Effector memory CD8-positive, alpha-beta T cell (primary cell): Measurements from ENCODE around the gene ZC3H10.
A peak's percentile ranks its signal among the peaks of the same experiment; 100 is the strongest.

Experiments
- ATAC-seq: fragments of 150-1000 bp; cut with Tn5 transposase; replicated peaks from 2 replicates; pipeline ENCODE4 v1.10.0; 2021; ENCODE audit warnings: mild to moderate bottlenecking, moderate library complexity
- DNase-seq, 3 experiments: peaks; one replicate each; pipeline ENCODE4 v3.0.0; 2021
- H3K27ac Mint-ChIP-seq, 2 donors: one replicate each; pipeline ENCODE4 v1.8.0; 2022; ENCODE audit warnings: mild to moderate bottlenecking in 2 of 2, mixed read lengths in 2 of 2, moderate library complexity in 2 of 2
- H3K27me3 Mint-ChIP-seq, 2 donors: one replicate each; pipeline ENCODE4 v1.8.0; 2022; ENCODE audit warnings: mixed read lengths in 2 of 2
- H3K36me3 Mint-ChIP-seq: one replicate; pipeline ENCODE4 v1.8.0; 2022; ENCODE audit warnings: mild to moderate bottlenecking, moderate library complexity, mixed read lengths; ENCODE audit not compliant: insufficient read depth
- H3K4me1 Mint-ChIP-seq, 2 donors: one replicate each; pipeline ENCODE4 v1.8.0; 2022; ENCODE audit warnings: low read depth in 2 of 2, mixed read lengths in 2 of 2
- H3K4me3 Mint-ChIP-seq, 2 donors: one replicate each; pipeline ENCODE4 v1.8.0; 2022; ENCODE audit warnings: mild to moderate bottlenecking in 2 of 2, mixed read lengths in 2 of 2, moderate library complexity in 2 of 2
- H3K9me3 Mint-ChIP-seq, 2 donors: one replicate each; pipeline ENCODE4 v1.8.0; 2022; ENCODE audit warnings: mixed read lengths in 2 of 2

Gene ZC3H10

GRCh38 chr12:56165369-56165768, 47.3 kb downstream of the ZC3H10 start:
- H3K27ac Mint-ChIP-seq: peak overlapping the region in 1 of 2 donors; percentile 72
- H3K4me1 Mint-ChIP-seq: peaks cover 15 to 21% of the 10 kb centered on the region in 2 donors
- H3K27me3 Mint-ChIP-seq: no peaks in the 10 kb centered on the region
- DNase-seq: no peak
- no peak overlapping the region for H3K4me3 Mint-ChIP-seq
- no peak for ATAC-seq
- no peaks in the 10 kb centered on the region for H3K9me3 Mint-ChIP-seq
- H3K36me3 Mint-ChIP-seq: peaks cover 91% of the 10 kb centered on the region

DNA sequence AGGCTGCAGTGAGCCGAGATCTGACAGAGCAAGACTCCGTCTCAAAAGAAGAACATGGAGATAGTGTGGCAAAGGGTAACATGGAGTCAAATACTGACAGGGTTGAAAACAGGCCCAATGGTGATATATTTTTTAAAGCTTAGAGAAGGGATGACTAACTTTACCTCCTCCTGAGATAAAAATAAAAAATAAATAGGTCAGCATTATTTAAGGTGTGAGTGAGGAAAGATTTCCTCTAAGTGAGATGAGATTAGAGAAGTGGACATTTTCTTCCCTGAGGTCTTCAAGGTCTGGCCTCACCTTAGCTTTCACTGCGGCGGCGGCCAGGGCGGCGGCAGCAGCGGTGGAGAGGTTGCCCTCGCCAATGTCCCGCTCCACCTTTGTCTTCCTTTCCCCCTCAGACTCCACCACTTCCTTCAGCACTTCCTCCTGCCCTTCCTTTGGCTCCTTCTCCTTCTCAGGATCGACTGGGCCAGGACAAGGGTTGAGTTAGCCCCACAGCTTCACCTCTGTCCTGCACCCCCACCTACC, 51.2 kb downstream of the ZC3H10 start:
- Mint-ChIP-seq H3K4me3 (no peak overlapping the region), H3K9me3 (no peaks in the 10 kb centered on the region), H3K4me1 (peaks cover 2 to 6% of the 10 kb centered on the region in 2 donors), H3K27ac (peak overlapping the region; percentile 79 to 92), H3K27me3 (no peaks in the 10 kb centered on the region), H3K36me3 (peaks cover 93% of the 10 kb centered on the region)
- DNase-seq: no peak
- ATAC-seq: no peak

- Mint-ChIP-seq H3K4me3 (no peak overlapping the region), H3K36me3 (peaks cover 97% of the 10 kb centered on the region), H3K27me3 (no peaks in the 10 kb centered on the region), H3K4me1 (peaks cover 4% of the 10 kb centered on the region in 2 donors), H3K27ac (peak overlapping the region in 1 of 2 donors; percentile 2), H3K9me3 (no peaks in the 10 kb centered on the region)
- ATAC-seq (no peak), DNase-seq (no peak)
Measured at GRCh38 chr12:56172839-56173238, 54.8 kb downstream of the ZC3H10 start.
